Adipose tissue (tissue), 3 donors: ENCODE data around the gene CPNE5. TPM values are rescaled to one million over a fixed set of nuclear protein-coding genes. Genes with fewer than 3 reads are reported as not detected.
A peak's percentile ranks its signal among the peaks of the same experiment; 100 is the strongest.

Experiments
- H3K27ac ChIP-seq: one replicate; pipeline ENCODE4 v1.5.1; 2013; ENCODE audit warnings: low read depth, low read length
- WGBS, 3 donors: extraction: QIAGEN DNeasy Blood & Tissue Kit; methylation state at CpG; one replicate each; pipeline ENCODE4 v1.1.7; 2013; 5-methylcytosine and 5-hydroxymethylcytosine counted together
- polyA plus RNA-seq, 3 donors: library from polyadenylated mRNA; stranded (reverse); fragments of 200-250 nt; gene quantifications; one replicate each; pipeline ENCODE4 v1.2.3, GENCODE V29; 2013
- donor health status: healthy with polysubstance abuse.
- donor health status: Bipolar disorder and iron deficiency.
- donor health status: healthy.

The CPNE5 gene
- polyA plus RNA-seq, 3 donors = 0.53 to 8.5 (median 1.5) TPM

DNA sequence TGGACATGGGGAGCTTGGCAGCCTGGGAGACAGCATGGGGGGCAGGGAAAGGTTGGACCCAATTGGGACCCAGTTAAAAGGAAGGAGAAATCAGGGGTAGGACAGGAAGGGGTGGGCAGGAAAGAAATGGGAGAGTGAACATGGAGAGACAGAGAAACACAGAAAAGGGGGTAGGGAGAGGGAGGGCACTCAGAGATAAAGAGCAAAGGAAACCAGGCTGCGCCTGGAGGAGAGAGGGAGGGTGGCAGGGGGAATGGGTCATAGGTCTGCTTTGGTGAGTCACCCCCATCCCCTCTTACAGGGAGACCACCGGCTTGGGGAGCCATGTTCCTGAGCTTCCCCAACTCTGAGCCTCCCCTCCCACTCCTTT, 95.0 kb downstream of the CPNE5 start:
- 49 to 71% (median 71%) methylated on average over 2 of the region's 2 CpGs for WGBS, 3 donors
- no peak overlapping the region for H3K27ac ChIP-seq

- no peak overlapping the region for H3K27ac ChIP-seq
- 81 to 85% (median 81%) methylated on average over 24 of the region's 24 CpGs for WGBS, 3 donors
These were observed 95.5 kb downstream of the CPNE5 start for GRCh38 chr6:36743538-36744303.

DNA sequence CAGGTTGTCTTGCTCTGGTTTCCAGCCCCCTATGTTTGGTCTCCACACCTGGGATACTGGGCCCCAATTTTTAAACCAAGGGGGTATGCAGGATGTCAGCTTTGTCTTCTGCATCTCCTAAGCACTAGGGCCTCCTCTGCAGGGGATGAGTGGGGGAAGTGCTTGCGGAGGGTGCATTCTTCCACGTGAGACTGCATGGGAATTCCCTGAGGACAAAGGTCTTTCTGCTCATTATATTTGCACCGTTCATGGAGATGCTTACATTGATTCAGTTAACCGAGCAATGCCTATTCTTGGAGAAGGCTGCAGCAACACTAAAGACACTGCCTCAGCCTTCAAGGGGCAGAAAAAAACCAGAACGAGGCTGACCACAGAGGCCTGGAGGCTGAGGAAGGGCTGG, 96.2 kb downstream of the CPNE5 start:
- 65 to 81% (median 80%) methylated on average over 5 of the region's 5 CpGs for WGBS, 3 donors
- no peak overlapping the region for H3K27ac ChIP-seq

DNA sequence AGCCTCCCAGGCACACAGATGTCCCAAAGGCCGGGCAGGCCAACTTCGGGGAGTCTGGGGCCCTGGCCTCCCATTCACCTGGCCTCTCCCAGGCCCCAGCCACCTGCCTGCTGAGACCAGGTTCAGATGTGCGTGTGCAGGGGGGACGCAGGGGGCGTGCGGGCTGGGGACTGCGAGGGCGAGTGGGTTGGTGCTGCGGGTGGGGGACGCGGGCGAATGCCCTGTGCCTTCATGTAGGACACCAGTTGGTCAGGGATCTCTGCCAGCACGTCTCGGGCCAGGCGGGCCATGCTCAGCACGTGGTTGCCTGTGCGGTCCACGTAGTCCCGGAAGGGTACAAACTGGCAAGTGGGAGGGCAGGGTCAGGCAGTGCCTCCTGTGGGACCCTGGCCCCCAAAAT, 97.1 kb downstream of the CPNE5 start:
- H3K27ac ChIP-seq = no peak overlapping the region
- WGBS, 3 donors = 91 to 94% (median 93%) methylated on average over 18 to 19 of the region's 19 CpGs

DNA sequence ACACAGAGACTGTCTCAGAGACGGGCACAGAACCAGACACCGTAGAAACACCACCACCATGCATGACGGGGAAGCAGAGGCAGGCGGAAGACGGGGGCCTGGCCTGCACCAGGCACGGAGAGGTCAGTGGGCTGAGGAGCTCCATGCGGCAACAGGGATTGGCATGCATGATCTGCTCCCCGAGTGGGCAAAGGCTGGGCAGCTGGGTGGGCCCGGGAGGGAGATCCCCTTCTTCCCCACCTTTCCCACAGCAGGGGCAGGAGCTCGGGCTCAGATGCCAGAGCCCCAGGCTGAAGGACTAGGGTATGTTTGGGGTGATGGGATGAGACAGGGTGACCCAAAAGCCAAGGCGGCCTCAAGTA, 98.4 kb downstream of the CPNE5 start:
- WGBS, 3 donors = 90 to 93% (median 92%) methylated on average over 11 of the region's 11 CpGs
- H3K27ac ChIP-seq = no peak overlapping the region

- H3K27ac ChIP-seq = no peak overlapping the region
- 74 to 80% (median 79%) methylated on average over 13 of the region's 13 CpGs for WGBS, 3 donors
These were observed 99.1 kb downstream of the CPNE5 start for GRCh38 chr6:36739947-36740817.

- 93 to 96% (median 94%) methylated on average over 1 of the region's 1 CpG for WGBS, 3 donors
- no peak overlapping the region for H3K27ac ChIP-seq
These were observed 101.1 kb downstream of the CPNE5 start for GRCh38 chr6:36738108-36738507.

- 89 to 92% (median 91%) methylated on average over 14 of the region's 14 CpGs for WGBS, 3 donors
- no peak overlapping the region for H3K27ac ChIP-seq
These were observed 102.0 kb downstream of the CPNE5 start for GRCh38 chr6:36737043-36737785.

DNA sequence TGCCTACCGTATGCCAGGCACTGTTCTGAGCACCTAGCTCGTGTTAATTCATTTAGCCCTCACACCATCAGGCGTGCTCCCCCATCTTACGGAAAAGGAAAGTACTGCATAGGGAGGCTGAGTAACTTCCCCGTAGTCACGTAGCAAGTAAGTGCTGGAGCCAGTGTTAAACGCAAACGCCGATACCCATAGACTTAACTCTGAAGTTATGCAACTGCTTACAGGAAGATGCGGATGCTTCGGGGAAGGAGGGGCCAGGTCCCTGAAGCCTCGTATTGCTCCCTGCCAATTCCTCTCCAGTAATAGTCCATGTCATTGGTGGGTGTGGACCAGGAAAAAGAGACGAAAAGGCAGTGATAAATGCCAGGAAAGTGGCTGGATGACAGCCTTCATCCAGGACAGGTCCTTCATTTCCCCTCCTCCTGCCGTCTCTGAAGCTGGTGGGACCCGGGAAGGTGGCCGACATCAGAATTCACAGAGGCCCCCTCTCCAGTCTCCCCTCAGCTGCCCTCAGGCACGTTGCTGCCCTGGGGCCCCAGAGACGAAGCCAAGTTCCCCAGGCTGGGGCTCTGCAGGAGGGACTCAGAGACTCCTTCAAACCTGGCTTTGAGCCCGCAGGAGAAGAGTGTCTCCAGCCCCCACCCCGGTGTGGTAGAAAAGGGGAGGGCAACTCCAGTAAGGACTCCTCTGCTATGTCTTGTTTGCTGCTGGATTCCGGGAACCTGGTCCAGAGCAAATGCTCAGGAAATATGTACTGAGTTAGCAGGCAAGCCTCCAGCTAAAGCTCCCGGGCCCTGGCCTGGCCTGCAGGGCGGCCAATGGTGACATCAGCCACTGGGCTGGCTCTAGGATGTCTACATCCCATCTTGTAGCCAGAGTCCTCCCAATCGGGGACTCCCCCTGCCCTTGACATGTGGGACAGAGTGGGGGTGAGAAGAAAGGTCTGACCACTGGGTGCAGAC, 103.9 kb downstream of the CPNE5 start:
- peak overlapping the region; percentile 36 for H3K27ac ChIP-seq
- WGBS, 3 donors = 9 to 37% (median 11%) methylated on average over 24 of the region's 24 CpGs

DNA sequence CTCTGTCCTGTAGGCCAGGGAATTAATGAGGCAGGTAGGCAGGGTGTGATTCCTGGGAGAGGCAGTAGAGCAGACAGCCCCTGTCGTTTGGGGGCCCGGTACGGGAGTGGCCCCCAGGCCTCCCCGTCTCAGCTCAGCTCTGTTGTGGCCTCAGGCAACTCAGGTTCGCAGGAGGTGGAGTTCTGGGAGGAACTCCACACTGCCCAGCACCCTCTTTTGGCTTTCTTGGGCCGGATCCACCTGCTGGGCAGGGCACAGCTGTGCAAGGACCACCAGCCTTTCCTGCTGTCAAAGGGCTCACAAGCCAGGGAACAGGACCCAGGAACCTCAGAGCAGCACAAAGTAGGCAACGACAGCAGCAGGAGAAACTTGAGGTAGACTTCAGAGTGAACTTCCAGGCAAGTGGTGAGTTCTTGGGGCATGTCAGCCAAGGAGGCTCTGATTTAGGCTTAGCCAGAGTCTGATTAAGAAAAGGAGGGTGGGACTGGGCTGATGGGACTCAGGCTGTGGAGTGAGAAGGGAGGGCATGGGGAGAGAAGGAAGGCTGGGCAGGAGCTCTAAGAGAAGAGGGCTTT, 104.7 kb downstream of the CPNE5 start:
- WGBS, 3 donors = 76 to 81% (median 80%) methylated on average over 7 of the region's 7 CpGs
- peak overlapping the region; percentile 36 for H3K27ac ChIP-seq

DNA sequence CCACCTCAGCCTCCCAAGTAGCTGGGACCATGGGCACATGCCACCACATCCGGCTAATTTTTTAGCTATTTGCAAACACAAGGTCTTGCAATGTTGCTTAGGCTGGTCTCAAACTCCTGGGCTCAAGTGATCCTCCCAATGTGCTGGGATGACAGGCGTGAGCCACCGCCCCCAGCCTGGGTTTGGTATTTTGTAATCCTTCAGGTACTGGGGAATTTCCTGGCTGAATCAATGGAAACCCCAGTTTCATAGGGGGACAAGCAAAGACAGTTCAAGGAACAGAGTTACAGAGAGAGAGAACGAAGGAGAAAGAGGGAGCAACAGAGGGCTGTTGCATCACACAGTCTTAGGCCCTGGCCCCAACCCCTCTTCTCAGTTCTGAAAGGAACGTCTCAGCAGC, 105.9 kb downstream of the CPNE5 start:
- 88 to 90% (median 89%) methylated on average over 5 of the region's 5 CpGs for WGBS, 3 donors
- H3K27ac ChIP-seq = no peak overlapping the region

- 90 to 94% (median 92%) methylated on average over 12 of the region's 12 CpGs for WGBS, 3 donors
These were observed 107.5 kb downstream of the CPNE5 start for GRCh38 chr6:36731622-36732310.

DNA sequence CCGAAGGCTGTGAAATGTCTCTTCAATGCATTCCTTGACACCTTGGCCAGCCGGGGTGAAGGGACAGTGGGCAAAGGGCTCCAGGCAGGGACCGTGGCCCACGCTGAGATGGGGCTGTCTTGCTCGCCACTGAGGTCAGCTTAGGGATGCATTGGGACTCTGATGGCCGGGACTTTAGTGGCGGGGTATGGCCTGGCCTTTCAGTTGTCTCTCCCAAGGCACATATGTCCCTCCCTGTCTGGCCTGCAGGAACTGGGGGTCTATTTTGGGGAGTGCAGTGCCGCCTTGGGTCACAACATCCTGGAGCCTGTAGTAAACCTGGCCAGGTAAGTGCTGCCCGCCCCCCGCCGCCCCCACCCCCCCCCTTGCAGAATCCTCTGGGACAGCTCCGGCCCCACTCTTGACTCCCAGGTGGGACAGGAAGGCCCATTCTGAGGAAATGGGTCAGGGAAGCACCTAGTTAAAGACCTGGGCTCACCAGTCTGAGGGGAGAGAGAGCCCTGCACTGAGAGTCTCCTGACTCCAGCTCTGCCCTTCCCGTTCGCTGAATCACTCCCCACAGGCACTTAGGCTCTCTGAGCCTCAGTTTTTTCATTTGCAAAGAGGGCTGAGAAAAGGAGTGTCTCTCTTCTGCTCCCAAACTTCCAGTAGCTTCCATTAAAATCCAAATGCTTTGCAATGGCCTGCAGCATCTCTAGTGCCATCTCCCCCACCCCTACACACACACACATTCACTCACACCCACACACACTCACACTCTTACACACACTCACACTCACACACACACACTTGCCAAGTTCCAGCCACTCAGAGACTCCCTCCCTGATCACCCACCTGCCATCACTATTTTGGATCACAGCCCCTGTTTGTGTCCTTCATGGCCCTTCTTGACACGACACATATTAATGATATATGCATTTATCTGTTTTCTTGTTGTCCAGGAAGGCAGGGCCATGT, 108.5 kb downstream of the CPNE5 start:
- H3K27ac ChIP-seq = no peak overlapping the region
- 89 to 91% (median 90%) methylated on average over 15 of the region's 15 CpGs for WGBS, 3 donors

More at GRCh38 chr6:36731622-36732310, 107.5 kb downstream of the CPNE5 start:
- no peak overlapping the region for H3K27ac ChIP-seq

GRCh38 chr6:36729161-36729524, 110.1 kb downstream of the CPNE5 start:
- 12 to 59% (median 25%) methylated on average over 3 of the region's 3 CpGs for WGBS, 3 donors
- no peak overlapping the region for H3K27ac ChIP-seq

DNA sequence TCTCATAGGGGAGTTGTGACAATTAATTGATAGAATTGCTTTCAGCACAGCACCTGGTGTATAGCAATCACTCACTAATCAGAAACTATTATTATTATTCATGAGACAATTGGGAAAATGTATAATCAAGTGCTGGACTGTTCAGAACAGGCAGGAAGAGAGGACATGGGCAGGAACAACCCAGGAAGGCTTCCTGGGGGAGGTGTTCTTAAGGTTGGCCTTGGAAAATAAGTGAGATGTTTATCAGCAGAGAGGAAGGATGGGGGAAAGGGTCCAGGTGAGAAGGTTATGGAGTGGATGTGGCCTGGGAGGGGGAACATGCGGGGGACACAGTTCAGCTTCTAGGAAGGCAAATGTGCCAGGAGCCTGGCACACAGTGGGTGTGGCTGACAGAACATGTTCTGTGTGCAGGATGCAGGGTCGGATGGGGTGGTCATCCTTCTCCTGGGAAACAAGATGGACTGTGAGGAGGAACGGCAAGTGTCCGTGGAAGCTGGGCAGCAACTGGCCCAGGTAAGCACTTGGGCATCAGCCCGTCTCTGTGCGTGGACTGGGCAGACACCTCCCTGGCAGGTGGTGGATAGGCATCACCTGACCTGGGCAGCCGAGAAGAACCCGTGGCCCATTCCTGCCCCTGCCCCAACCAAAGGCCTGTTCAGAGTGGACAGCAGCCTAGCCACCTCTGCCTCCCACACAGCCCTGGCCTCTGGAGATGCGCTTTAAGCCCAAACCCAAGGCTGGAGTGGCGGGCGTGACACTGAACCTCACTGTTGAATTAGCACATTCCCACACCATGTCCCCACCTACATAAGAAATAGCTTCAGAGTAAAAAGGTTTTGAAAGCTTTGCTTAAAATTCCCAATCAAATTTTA, 110.7 kb downstream of the CPNE5 start:
- WGBS, 3 donors = 65 to 85% (median 77%) methylated on average over 11 of the region's 11 CpGs
- no peak overlapping the region for H3K27ac ChIP-seq
